GM23338 (cell line): ENCODE data around the gene GABPB1.

Experiments
- CREB1 ChIP-seq: fragments of 250-450 bp; sonication (Bioruptor Pico); IDR thresholded peaks from 2 replicates; pipeline ENCODE4 v1.5.0; 2020; ENCODE audit warnings: low read depth, mild to moderate bottlenecking, moderate library complexity
- CTCF ChIP-seq, 2 experiments: fragments of 200-600 bp in 1 of 2; sonication (generic) in 1 of 2; conservative IDR thresholded peaks; 2 replicates each; pipeline versions ENCODE4 v1.5.1 to v1.6.1; 2016 to 2017; ENCODE audit warnings: antibody characterized with exemption in 2 of 2, low read depth in 2 of 2, mild to moderate bottlenecking in 2 of 2, moderate library complexity in 1 of 2
- ETS1 ChIP-seq: IDR thresholded peaks from 2 replicates; pipeline ENCODE4 v1.6.1; 2016; ENCODE audit warnings: antibody characterized with exemption
- EZH2 ChIP-seq: fragments of 200-600 bp; sonication (generic); IDR thresholded peaks from one replicate; pipeline ENCODE4 v1.8.0; 2017; ENCODE audit warnings: antibody characterized with exemption, mild to moderate bottlenecking, low read depth; ENCODE audit not compliant: unreplicated experiment
- EZH2phosphoT487 ChIP-seq: fragments of 200-600 bp; sonication (generic); IDR thresholded peaks from one replicate; pipeline ENCODE4 v1.8.1; 2018; ENCODE audit warnings: antibody characterized with exemption; ENCODE audit not compliant: unreplicated experiment
- POLR2AphosphoS5 ChIP-seq: IDR thresholded peaks from 2 replicates; pipeline ENCODE4 v1.6.1; 2016; ENCODE audit warnings: antibody characterized with exemption, low read depth
- REST ChIP-seq: IDR thresholded peaks from one replicate; pipeline ENCODE4 v1.6.1; 2018; ENCODE audit warnings: antibody characterized with exemption; ENCODE audit not compliant: unreplicated experiment
- STAT1 ChIP-seq: IDR thresholded peaks from one replicate; pipeline ENCODE4 v1.6.1; 2016; ENCODE audit warnings: antibody characterized with exemption; ENCODE audit not compliant: unreplicated experiment
- ZNF331 ChIP-seq: fragments of 250-450 bp; sonication (Bioruptor Pico); IDR thresholded peaks from 2 replicates; pipeline ENCODE4 v1.5.0; 2020; ENCODE audit warnings: low read depth, mild to moderate bottlenecking, moderate library complexity

- no peak for TF ChIP-seq POLR2AphosphoS5
- TF ChIP-seq REST, result no peak
- TF ChIP-seq CTCF (conservative IDR thresholded peaks at IDR 0.05; ENCODE audit: low read depth in 2 of 2), result no peak
- TF ChIP-seq ETS1, result no peak
- TF ChIP-seq ZNF331, result no peak
- no peak for TF ChIP-seq EZH2phosphoT487
- TF ChIP-seq CREB1, result no peak
- no peak for TF ChIP-seq STAT1
- TF ChIP-seq EZH2, result no peak
These were observed 11.0 kb downstream of the GABPB1 start for GRCh38 chr15:50344006-50344464.
